Muscle of leg (tissue), 11 donors: Measurements from ENCODE around the gene DYSF. TPM values are rescaled to one million over a fixed set of nuclear protein-coding genes. Genes with fewer than 3 reads are reported as not detected.
"Not testable (repeated sequence)": the region's sequence is repeated elsewhere in the genome, so short reads cannot be mapped to it uniquely, and the experiment has no call there.

ENCODE experiments used
- DNase-seq: peaks from one replicate; pipeline ENCODE4 v3.0.0; 2013
- H3K27ac ChIP-seq: one replicate; pipeline ENCODE4 v1.5.1; 2013; ENCODE audit warnings: mild to moderate bottlenecking, low read length, control low read depth
- H3K27me3 ChIP-seq: one replicate; pipeline ENCODE4 v1.6.1; 2013; ENCODE audit warnings: low read length; ENCODE audit not compliant: control insufficient read depth, insufficient read depth
- H3K36me3 ChIP-seq: one replicate; pipeline ENCODE4 v1.6.1; 2013; ENCODE audit warnings: low read length; ENCODE audit not compliant: control insufficient read depth, insufficient read depth
- H3K4me1 ChIP-seq: one replicate; pipeline ENCODE4 v1.6.1; 2013; ENCODE audit warnings: low read length; ENCODE audit not compliant: control insufficient read depth, insufficient read depth
- H3K4me3 ChIP-seq: one replicate; pipeline ENCODE4 v1.5.1; 2013; ENCODE audit warnings: low read length, control low read depth
- H3K9me3 ChIP-seq: replicated peaks from 2 replicates; pipeline ENCODE4 v1.6.1; 2013; ENCODE audit warnings: low read depth, low read length; ENCODE audit not compliant: control insufficient read depth
- WGBS: methylation state at CpG from one replicate; pipeline ENCODE4 v1.1.5; 2013; ENCODE audit warnings: missing lambda C conversion rate; ENCODE audit not compliant: insufficient coverage; 5-methylcytosine and 5-hydroxymethylcytosine counted together
- polyA plus RNA-seq, 8 donors: library from polyadenylated mRNA; unstranded; fragments of 120-200 nt; gene quantifications; one replicate each; pipeline versions ENCODE4 v1.2.1 to v1.2.3, GENCODE V29; 2013; ENCODE audit warnings: inconsistent platforms in 1 of 8, low replicate concordance in 1 of 8; ENCODE audit not compliant: insufficient read length in 8 of 8, insufficient read depth in 1 of 8
- total RNA-seq: library from RNA; stranded (reverse); fragments of 120-200 nt; gene quantifications from one replicate; pipeline ENCODE4 v1.2.4, GENCODE V29; 2013

Gene DYSF
- total and polyA plus RNA-seq, 9 donors: 51.6 to 152 (median 106) TPM

DNA sequence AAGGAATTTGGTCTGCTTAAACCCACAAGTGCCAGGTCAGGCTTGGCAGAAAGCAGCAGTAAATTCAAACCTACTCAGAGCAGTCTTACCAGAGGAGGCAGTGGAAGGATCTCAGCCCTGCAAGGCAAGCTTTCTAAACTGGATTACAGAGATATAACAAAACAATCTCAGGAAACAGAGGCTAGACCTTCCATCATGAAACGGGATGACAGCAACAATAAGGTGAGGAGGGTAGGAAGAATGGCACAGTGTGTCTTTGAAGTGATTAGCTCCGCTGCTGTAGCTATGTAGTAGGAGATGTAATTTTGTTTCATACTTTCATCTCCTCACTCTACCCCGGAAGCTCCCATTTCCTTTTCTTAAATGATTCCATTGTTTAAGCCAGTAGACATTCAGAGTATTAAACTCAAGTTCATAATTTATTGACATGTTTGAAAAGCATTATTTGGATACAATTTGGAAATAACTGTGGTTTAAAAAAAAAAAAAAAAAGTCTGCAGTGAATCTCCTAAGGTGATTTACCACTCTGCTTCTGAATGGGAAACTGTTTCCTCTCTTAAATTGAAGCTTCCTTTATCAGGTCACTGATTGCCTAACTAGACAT lies 29.4 kb upstream of the DYSF start:
- no peaks in the 10 kb centered on the region for H3K27me3 ChIP-seq
- H3K4me3 ChIP-seq: no peak overlapping the region
- H3K27ac ChIP-seq: no peak overlapping the region
- no peaks in the 10 kb centered on the region for H3K4me1 ChIP-seq
- H3K9me3 ChIP-seq: no peaks in the 10 kb centered on the region
- WGBS: no CpG with 5 or more reads among the region's 3 CpGs
- no peak for DNase-seq
- peaks cover 23% of the 10 kb centered on the region for H3K36me3 ChIP-seq

DNA sequence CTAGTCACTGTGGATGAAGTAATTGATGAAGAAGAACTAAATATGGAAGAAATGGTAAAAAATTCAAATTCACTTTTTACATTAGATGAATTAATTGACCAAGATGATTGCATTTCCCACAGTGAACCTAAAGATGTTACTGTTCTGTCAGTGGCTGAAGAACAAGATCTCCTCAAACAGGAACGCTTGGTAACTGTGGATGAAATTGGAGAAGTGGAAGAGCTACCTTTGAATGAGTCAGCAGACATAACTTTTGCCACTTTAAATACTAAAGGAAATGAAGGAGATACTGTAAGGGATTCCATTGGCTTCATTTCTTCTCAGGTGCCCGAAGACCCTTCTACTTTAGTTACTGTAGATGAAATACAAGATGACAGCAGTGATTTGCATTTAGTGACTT lies 26.6 kb upstream of the DYSF start:
- Histone ChIP-seq H3K36me3 (peaks cover 31% of the 10 kb centered on the region), H3K27ac (no peak overlapping the region), H3K27me3 (no peaks in the 10 kb centered on the region), H3K4me1 (no peaks in the 10 kb centered on the region), H3K4me3 (no peak overlapping the region), H3K9me3 (no peaks in the 10 kb centered on the region)
- no CpG with 5 or more reads among the region's 2 CpGs for WGBS
- DNase-seq: no peak

DNA sequence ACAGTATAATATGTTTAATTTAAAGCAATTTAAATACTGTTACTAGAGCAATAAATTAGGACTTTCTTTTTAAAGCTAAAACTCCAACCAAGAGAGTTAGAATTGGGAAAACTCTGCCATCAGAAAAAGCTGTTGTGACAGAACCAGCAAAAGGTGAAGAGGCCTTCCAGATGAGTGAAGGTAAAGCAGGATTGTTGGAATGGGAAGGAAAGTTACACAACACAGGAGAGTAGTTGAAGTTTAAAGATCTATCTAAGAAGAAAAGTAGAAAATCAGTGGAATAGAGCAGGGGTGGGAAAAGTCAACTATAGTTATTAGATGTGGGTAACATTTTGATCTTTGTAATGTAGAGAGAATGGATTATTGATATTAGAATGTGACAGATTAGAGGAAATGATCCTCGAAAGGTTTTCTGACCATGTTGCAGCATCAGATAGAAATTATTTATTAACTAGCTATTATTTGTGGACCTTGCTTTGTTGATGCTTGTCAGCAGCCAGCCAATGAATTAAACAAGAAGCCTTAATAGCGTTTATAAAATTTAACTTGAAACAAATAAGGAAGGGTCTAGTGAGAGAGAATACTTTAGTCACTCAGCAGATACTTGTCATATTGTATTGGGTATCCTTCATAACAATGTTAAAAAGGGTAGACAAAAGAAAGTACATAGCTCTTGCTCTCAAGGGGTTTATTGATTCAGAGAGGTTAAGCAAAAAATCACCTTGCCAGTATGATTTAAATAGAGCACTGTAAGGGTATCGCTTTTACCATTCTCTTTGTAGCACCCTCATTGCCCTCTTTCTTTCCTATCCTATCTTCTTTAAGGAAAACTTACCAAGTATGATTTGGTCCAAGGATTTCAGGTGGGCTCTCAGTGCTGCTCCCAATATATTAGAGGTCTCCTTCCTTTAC lies 24.6 kb upstream of the DYSF start:
- H3K9me3 ChIP-seq: no peaks in the 10 kb centered on the region
- no peak for DNase-seq
- no peak overlapping the region for H3K4me3 ChIP-seq
- H3K27me3 ChIP-seq: no peaks in the 10 kb centered on the region
- no peaks in the 10 kb centered on the region for H3K4me1 ChIP-seq
- peaks cover 40% of the 10 kb centered on the region for H3K36me3 ChIP-seq
- no CpG with 5 or more reads among the region's 3 CpGs for WGBS
- H3K27ac ChIP-seq: no peak overlapping the region

DNA sequence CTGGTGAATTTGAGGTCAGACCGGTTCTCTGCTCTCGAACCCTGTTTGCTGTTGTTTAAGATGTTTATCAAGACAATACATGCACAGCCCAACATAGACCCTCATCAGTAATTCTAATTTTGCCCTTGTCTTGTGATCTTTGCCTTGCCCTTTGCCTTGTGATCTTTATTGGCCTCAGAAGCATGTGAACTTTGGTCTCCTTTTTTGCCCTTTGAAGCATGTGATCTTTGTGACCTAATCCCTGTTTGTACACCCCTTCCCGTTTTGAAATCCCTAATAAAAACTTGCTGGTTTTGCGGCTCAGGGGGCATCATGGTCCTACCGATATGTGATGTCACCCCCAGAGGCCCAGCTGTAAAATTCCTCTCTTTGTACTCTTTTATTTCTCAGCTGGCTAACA lies 8.2 kb upstream of the DYSF start:
- H3K9me3 ChIP-seq, H3K27me3 ChIP-seq, DNase-seq, H3K4me3 ChIP-seq, H3K27ac ChIP-seq, H3K4me1 ChIP-seq, H3K36me3 ChIP-seq: not testable (repeated sequence)
- 42% methylated on average over 2 of the region's 5 CpGs for WGBS

DNA sequence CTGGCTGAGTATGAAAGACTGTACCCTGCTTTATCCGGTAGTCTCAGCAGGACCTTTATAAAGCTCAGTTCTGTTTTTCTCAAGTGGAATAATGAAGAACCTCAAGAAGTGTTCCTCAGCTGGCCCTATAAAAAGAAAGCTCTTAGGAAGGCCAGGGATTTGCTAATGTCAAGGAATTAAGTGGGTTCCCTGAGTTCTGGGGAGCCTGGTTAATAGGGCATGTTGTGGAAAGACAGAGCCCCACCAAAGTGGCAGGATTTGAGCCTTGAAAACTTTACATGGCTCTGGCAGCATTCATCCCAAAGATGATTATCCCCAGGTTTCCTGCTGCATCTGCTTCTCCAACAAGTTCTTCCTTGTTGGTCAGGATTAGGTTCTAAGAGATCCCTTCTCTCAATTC lies 6.9 kb upstream of the DYSF start:
- 100% methylated on average over 1 of the region's 1 CpG for WGBS
- Histone ChIP-seq H3K36me3 (no peaks in the 10 kb centered on the region), H3K9me3 (no peaks in the 10 kb centered on the region), H3K4me3 (no peak overlapping the region), H3K27me3 (no peaks in the 10 kb centered on the region), H3K27ac (no peak overlapping the region), H3K4me1 (peaks cover 15% of the 10 kb centered on the region)
- DNase-seq: no peak

DNA sequence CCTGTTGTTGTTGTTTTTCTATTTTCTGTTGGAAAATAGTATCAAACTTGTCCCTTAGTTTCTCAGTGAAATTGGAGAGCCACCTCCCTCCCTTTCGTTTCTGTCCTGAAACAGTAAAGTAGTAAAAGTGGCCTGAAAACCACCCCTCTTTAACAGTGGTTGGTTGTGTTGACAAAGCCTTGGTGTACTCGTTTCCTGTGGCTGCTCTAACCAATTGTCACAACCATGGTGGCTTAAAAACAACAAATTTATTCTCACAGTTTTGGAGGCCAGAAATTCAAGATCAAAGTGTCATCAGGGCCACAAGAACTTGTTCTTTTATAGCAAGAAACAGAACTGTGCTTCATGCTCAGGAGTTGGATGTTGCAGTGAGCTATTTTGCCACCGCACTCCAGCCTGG lies 4.0 kb upstream of the DYSF start:
- Histone ChIP-seq H3K36me3 (no peaks in the 10 kb centered on the region), H3K9me3 (no peaks in the 10 kb centered on the region), H3K27me3 (peaks cover 5% of the 10 kb centered on the region), H3K27ac (no peak overlapping the region), H3K4me3 (no peak overlapping the region), H3K4me1 (peaks cover 38% of the 10 kb centered on the region)
- no CpG with 5 or more reads among the region's 3 CpGs for WGBS
- no peak for DNase-seq

DNA sequence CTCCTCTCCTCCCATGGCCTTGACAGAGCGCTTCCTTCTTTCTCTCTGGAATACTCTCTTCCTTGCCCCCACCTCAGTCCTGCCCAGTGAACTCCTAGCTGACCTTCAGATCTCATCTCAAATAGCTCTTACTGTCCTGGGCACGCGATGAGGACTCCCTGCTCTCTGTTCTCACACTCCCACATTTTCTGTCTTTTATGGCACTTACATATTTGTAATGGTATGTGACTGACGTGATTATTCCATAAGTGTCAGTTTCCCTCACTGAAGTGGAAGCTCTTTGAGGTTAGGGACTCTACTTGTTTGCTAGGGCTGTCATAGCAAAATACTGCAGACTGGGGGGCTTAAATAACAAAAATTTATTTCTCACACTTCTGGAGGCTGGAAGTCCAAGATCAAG lies 1.7 kb upstream of the DYSF start:
- Histone ChIP-seq H3K9me3 (no peaks in the 10 kb centered on the region), H3K4me3 (no peak overlapping the region), H3K4me1 (peaks cover 61% of the 10 kb centered on the region), H3K36me3 (no peaks in the 10 kb centered on the region), H3K27ac (peak overlapping the region; percentile 80), H3K27me3 (peaks cover 8% of the 10 kb centered on the region)
- no peak for DNase-seq
- 86% methylated on average over 1 of the region's 4 CpGs for WGBS

DNA sequence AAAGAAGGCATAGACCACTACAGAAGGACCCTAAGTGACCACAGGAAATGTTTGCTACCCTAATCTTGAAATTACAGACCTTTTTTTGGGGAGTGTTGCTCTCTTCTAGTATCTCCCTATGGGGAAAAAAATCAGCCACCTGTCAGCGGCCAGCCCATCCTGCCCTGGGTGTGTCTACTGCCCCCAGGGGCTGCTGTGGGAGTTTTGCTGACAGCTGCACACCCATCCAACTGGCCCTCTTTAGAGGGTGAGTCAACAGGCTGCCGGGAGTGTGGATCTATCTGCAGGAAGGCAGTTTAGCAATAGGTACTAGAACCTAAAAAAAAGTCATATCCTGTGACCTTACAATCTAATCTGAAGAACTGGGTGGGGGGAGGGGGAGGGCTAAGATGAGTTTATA lies 796 bp upstream of the DYSF start:
- no CpG with 5 or more reads among the region's 2 CpGs for WGBS
- Histone ChIP-seq H3K4me3 (peak overlapping the region; percentile 65), H3K27me3 (peaks cover 8% of the 10 kb centered on the region), H3K9me3 (no peaks in the 10 kb centered on the region), H3K36me3 (peaks cover 2% of the 10 kb centered on the region), H3K27ac (peak overlapping the region; percentile 80), H3K4me1 (peaks cover 67% of the 10 kb centered on the region)
- peak; percentile 74 for DNase-seq

DNA sequence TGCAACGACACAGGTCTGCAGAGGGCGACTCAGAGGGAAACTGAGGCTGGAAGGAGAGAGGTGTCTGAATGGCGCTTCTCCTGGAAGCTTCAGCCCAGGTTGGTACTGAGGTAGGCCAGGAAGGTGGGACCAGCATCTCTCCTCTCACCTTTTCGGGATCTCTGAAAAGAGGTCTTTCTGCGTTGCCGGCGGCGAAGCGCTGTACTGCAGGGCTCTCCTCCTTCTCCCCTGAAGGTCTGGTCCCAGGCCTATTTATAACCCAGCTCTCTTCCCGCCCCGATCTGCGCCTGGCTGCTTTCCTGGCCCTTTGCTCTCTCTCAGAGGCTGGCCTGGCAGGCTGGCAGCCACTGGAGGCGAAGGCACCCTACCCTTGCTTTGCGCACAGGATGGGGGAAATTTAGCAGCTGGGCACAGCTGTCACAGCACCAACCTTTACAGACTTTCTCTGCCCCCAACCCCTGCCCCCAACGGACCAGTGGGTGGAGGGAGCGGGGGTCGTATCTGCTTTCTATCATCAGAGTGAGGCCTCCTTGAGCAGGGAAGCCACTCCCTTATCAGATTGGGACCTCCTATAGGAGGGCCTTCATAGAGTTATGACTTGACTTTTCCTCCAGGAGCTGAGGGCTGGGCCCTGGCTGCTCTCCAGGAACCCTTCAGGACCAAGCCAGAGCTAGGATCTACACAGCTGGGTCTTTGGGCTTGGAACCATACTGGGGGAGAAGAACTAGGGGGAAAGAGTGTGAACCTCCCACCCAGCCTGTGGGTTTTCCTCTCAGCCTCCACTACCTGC lies 1.1 kb downstream of the DYSF start:
- Histone ChIP-seq H3K27ac (peak overlapping the region; percentile 80), H3K9me3 (no peaks in the 10 kb centered on the region), H3K4me1 (peaks cover 81% of the 10 kb centered on the region), H3K36me3 (peaks cover 8% of the 10 kb centered on the region), H3K4me3 (peak overlapping the region; percentile 65), H3K27me3 (peaks cover 8% of the 10 kb centered on the region)
- 17% methylated on average over 10 of the region's 17 CpGs for WGBS
- DNase-seq: peak; percentile 57
